HFF-Myc (cell line): ENCODE measurements around the gene SESTD1.

Experiments
- DNase-seq: peaks from one replicate; pipeline ENCODE4 v3.0.0-alpha.2; 2011; ENCODE audit warnings: low read depth; ENCODE audit errors: extremely low read depth
- H3K4me3 ChIP-seq: replicated peaks from 2 replicates; pipeline ENCODE4 v1.5.1; 2011; ENCODE audit warnings: low read depth, mild to moderate bottlenecking, control low read depth, low read length
- TF ChIP-seq, protein P1 (sequence below): IDR thresholded peaks from 2 replicates; pipeline ENCODE4 v1.5.1; 2012; ENCODE audit warnings: mild to moderate bottlenecking, low read depth, low read length, control low read depth; ENCODE audit errors: missing control alignments

SESTD1 gene

DNA sequence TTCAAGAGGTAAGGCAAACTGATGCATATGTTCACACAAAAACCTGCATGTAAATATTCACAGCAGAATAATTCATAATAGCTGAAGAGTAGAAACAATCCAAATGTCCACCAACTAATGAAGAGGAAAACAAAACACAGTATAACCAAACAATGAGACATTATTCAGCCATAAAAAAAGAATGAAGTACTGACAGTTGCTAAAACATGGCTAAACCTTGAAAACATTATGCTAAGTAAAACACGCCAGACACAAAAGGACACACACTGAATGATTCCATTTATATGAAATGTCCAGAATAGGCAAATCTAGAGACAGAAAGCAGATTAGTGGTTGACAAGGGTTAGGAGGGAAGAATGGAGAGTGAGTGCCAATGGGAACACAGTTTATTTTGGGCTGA lies 86.9 kb downstream of the SESTD1 start:
- DNase-seq: no peak
- TF ChIP-seq, protein P1, sequence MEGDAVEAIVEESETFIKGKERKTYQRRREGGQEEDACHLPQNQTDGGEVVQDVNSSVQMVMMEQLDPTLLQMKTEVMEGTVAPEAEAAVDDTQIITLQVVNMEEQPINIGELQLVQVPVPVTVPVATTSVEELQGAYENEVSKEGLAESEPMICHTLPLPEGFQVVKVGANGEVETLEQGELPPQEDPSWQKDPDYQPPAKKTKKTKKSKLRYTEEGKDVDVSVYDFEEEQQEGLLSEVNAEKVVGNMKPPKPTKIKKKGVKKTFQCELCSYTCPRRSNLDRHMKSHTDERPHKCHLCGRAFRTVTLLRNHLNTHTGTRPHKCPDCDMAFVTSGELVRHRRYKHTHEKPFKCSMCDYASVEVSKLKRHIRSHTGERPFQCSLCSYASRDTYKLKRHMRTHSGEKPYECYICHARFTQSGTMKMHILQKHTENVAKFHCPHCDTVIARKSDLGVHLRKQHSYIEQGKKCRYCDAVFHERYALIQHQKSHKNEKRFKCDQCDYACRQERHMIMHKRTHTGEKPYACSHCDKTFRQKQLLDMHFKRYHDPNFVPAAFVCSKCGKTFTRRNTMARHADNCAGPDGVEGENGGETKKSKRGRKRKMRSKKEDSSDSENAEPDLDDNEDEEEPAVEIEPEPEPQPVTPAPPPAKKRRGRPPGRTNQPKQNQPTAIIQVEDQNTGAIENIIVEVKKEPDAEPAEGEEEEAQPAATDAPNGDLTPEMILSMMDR: no peak
- no peak overlapping the region for H3K4me3 ChIP-seq

DNA sequence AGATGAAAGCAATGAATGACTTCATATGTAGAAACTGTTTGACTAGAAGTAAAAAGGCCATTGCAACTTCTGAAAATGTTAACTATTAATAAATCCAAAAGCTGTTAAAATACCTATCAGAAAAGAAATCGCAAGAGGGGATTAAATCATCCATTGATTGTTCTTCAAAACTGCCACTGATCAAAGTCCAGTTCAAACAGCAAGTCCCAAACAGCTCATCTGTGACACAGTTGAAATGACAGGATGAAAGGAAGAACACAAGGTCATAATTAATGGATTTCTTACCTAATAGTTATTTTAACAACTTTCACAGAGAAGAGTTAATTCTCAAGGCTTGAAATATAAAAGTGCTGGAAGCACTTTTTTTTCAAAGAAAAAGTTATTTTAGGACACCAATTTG lies 90.4 kb downstream of the SESTD1 start:
- no peak overlapping the region for H3K4me3 ChIP-seq
- DNase-seq: no peak
- TF ChIP-seq, protein P1: no peak

DNA sequence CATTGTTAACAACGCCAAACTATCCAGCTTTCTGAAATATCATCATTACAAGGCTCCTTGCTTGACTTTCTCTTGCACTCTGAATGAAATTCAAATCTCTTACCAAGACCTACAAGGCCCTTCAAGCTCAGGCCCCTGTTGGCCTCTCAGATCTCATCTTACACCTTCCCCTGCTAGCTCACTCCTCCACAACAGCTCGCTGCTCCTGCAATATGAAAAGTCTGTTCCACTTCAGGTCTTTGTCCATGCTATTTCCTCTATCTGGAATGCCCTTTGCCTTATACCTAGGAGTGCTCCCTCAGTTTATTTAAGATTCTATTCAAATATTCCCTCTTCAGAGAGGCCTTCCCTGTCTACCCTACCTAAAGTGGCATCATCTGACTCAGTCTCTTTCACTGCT lies 91.7 kb downstream of the SESTD1 start:
- TF ChIP-seq, protein P1: no peak
- DNase-seq: no peak
- H3K4me3 ChIP-seq: no peak overlapping the region

DNA sequence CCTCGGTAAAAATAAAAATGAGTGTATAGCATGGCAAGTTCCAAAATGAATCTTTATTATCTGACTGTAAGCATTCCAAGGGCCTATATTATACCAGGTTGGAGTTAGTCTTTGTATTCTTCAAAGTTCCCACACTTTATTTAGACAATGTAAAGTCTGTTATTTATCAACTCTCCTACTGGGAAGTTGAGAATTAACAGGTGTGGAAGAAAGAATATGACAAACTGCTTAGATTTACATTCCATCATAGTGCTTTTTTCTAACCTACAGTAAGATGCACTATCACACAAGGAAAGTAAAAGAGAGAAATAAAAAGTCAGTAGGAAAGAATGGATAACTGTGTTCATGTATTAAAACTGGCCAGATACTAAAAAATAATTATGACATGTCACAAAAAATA lies 93.3 kb downstream of the SESTD1 start:
- H3K4me3 ChIP-seq: no peak overlapping the region
- TF ChIP-seq, protein P1: no peak
- DNase-seq: no peak

DNA sequence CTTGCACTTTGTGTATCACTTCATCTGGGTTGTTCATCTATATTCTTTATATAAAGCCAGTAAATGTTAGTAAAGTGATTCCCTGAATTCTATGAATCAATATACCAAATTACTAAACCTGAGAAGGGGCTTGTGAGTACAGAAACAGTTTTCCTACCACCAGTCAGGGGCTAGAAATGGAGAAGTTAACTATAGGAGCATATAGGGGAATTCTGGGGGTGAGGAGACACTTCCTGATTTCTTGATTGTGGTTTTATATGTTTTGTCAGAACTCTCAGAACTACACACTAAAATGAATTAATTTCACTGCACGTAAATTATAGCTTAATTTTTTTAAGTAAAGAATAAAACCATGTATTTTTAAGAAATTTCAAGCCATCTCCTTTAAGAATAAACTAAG lies 93.7 kb downstream of the SESTD1 start:
- no peak for DNase-seq
- H3K4me3 ChIP-seq: no peak overlapping the region

DNA sequence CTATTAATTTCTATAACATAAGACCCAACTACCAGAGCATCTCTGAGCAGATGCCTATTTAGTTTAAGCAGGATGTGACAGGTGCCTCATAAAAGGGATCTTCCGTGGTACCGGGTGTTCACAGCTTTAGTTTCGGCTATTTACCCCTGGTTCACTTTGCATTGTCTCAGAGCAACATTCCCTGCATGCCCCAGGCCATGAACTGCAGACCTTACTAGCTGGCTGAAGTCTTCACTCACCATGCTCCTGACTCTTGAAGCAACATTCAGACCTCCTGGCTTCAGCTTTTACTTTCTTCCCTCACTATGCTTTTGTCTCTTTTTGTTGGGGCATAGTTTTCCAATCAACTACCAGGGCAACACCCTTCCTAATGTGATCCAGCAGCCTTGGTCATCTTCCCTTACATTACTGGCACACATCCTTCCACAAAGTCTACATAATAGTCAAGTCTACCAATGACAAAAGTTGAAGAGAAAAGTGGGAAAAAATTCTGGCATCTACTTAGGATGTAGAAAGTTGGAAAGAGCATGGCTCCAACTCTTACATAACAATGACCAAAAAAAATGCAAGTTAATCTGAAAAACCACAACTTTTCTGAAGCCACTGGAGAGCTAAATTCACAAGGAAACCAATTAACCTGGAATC lies 99.2 kb downstream of the SESTD1 start:
- TF ChIP-seq, protein P1: no peak
- DNase-seq: no peak

More for the DNA sequence above, 93.7 kb downstream of the SESTD1 start:
- TF ChIP-seq, protein P1: no peak

DNA sequence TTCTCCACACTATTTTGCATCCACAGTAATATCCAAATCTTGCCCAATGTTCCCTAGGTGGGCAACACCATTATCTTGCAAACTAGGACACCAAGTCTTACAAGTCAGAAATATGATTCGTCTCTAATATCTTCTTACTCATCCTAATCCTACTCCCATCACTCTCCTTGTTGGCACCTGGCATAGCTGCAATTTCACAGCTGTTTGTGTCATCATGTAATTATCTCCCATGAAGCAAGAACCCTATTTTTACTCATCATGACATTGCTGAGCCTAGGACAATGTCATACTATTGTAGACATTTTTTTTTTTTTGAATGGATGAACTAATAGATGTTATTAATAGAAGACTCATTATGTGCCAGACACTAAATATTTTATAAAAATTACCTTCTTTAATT lies 123.4 kb downstream of the SESTD1 start:
- TF ChIP-seq, protein P1: no peak
- H3K4me3 ChIP-seq: no peak overlapping the region
- DNase-seq: no peak

More for the DNA sequence above, 99.2 kb downstream of the SESTD1 start:
- no peak overlapping the region for H3K4me3 ChIP-seq
